MCF 10A (cell line): Measurements from ENCODE around the gene MVP. TPM values are rescaled to one million over a fixed set of nuclear protein-coding genes. Genes with fewer than 3 reads are reported as not detected.

Source experiments
- BruUV-seq: library from RNA; stranded (reverse); fragments of 400-500 nt; replicated peaks from 2 replicates; lab custom pipeline; 2021; lab: Mats Ljungman, UMichigan
- CTCF ChIA-PET: fragments of 300-600 bp; sonication (Branson Sonifier 250); formaldehyde crosslinking; extraction: SDS; loops from one replicate; lab custom pipeline; 2021; ENCODE audit warnings: antibody characterized with exemption, inconsistent platforms; lab: Yijun Ruan, JAX
- POLR2A ChIA-PET: fragments of 300-600, 350-650 bp; sonication (Branson Sonifier 250); formaldehyde crosslinking; extraction: SDS; loops from one replicate; lab custom pipeline; 2020; ENCODE audit warnings: antibody characterized with exemption, inconsistent platforms; lab: Yijun Ruan, JAX
- DNase-seq: peaks from one replicate; pipeline ENCODE4 v3.0.0-alpha.2; 2018; ENCODE audit not compliant: unreplicated experiment
- H3K27ac Mint-ChIP-seq: one replicate; pipeline ENCODE4 v1.8.0; 2022; ENCODE audit warnings: mild to moderate bottlenecking, low read depth, mixed read lengths; ENCODE audit not compliant: unreplicated experiment
- H3K27me3 Mint-ChIP-seq: one replicate; pipeline ENCODE4 v1.8.0; 2022; ENCODE audit warnings: mixed read lengths; ENCODE audit not compliant: insufficient read depth, unreplicated experiment
- H3K36me3 Mint-ChIP-seq: one replicate; pipeline ENCODE4 v1.8.0; 2022; ENCODE audit warnings: mild to moderate bottlenecking, moderate library complexity, mixed read lengths; ENCODE audit not compliant: insufficient read depth, unreplicated experiment
- H3K4me1 Mint-ChIP-seq: one replicate; pipeline ENCODE4 v1.8.0; 2022; ENCODE audit warnings: mixed read lengths; ENCODE audit not compliant: insufficient read depth, unreplicated experiment
- H3K4me3 Mint-ChIP-seq: one replicate; pipeline ENCODE4 v1.8.0; 2022; ENCODE audit warnings: mild to moderate bottlenecking, moderate library complexity, mixed read lengths; ENCODE audit not compliant: unreplicated experiment
- H3K9me3 Mint-ChIP-seq: one replicate; pipeline ENCODE4 v1.8.0; 2022; ENCODE audit warnings: mixed read lengths; ENCODE audit not compliant: unreplicated experiment
- intact Hi-C: fragments of 100-400 bp; cut with micrococcal nuclease; formaldehyde crosslinking; loops from 2 replicates; pipeline ENCODE4 v1.14.1; 2022
- total RNA-seq: library from RNA; stranded (reverse); gene quantifications from 2 replicates; pipeline ENCODE4 v1.2.3, GENCODE V29; 2022
- TF ChIP-seq, protein P1 (sequence below): fragments of 200-600 bp; IDR thresholded peaks from one replicate; pipeline ENCODE4 v1.8.0; 2022; ENCODE audit warnings: antibody characterized with exemption, mild to moderate bottlenecking; ENCODE audit not compliant: unreplicated experiment

Gene MVP
- total RNA-seq, 1 experiment from 2014 or later: 56.5 TPM

DNA sequence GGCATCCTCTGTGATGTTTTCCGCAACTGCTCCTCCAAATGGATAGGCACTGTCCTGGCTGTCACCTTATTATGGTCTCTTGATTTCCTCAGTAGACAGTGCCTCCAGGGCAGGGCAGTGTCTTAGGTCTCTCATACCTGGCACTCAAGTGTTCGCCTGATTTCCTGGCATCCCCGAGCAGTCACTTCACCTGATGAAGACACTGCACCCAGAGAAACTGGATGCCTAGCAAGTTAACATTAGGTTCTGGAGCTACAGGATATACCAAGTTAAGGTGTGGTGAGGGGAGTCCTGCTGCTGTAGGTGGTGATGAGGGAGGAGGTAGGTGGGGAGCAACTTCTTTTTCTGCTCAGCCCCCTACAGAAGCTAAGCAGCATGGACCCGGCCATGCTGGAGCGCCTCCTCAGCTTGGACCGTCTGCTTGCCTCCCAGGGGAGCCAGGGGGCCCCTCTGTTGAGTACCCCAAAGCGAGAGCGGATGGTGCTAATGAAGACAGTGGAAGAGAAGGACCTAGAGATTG is 17.8 kb upstream of the MVP start:
- ChIA-PET POLR2A (interaction anchor here (0.9 to 6.7 kb wide), 3 partner anchors 9 to 14 kb away, joined by 4 to 94 read pairs (median 30); partner anchors contain the start of genes KIF22, PAGR1 and PRRT2), CTCF (interaction anchor here (0.7 to 1.4 kb wide), 3 partner anchors 15 to 102 kb away, joined by 3 to 4 read pairs (median 4); no protein-coding TSS in a partner anchor)
- intact Hi-C loops: no loop called here
- H3K4me1 Mint-ChIP-seq: peaks cover 17% of the 10 kb centered on the region
- BruUV-seq: no TSS peak
- H3K27ac Mint-ChIP-seq: peak overlapping the region; percentile 46
- no peaks in the 10 kb centered on the region for H3K27me3 Mint-ChIP-seq
- no peak overlapping the region for H3K4me3 Mint-ChIP-seq
- no peaks in the 10 kb centered on the region for H3K9me3 Mint-ChIP-seq
- no peak for DNase-seq
- TF ChIP-seq, protein P1, sequence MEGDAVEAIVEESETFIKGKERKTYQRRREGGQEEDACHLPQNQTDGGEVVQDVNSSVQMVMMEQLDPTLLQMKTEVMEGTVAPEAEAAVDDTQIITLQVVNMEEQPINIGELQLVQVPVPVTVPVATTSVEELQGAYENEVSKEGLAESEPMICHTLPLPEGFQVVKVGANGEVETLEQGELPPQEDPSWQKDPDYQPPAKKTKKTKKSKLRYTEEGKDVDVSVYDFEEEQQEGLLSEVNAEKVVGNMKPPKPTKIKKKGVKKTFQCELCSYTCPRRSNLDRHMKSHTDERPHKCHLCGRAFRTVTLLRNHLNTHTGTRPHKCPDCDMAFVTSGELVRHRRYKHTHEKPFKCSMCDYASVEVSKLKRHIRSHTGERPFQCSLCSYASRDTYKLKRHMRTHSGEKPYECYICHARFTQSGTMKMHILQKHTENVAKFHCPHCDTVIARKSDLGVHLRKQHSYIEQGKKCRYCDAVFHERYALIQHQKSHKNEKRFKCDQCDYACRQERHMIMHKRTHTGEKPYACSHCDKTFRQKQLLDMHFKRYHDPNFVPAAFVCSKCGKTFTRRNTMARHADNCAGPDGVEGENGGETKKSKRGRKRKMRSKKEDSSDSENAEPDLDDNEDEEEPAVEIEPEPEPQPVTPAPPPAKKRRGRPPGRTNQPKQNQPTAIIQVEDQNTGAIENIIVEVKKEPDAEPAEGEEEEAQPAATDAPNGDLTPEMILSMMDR: no peak
- H3K36me3 Mint-ChIP-seq: peaks cover 29% of the 10 kb centered on the region

DNA sequence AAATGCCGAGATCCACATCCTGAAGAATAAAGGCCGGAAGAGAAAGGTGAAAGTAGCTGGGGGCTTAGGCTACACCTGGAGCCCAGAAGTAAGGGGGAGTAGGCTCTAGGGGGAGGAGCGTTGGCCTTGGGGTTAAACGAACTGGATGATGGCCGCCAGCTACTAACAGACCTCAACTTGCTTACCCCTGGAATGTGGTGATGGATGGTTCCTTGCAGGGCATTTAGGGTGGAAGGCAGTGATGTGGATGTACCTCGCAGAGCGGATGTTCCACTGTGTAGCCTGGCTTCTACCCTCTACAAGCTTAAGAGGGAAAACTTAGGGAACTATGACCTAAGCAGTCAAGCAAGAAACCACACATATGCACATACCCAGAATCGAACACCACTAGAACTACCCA is 16.2 kb upstream of the MVP start:
- H3K4me1 Mint-ChIP-seq: peaks cover 26% of the 10 kb centered on the region
- H3K36me3 Mint-ChIP-seq: peaks cover 38% of the 10 kb centered on the region
- TF ChIP-seq, protein P1: no peak
- ChIA-PET POLR2A (interaction anchor here (0.6 to 6.7 kb wide), 18 partner anchors 10 to 263 kb away, joined by 3 to 94 read pairs (median 4); partner anchors contain the start of genes ALDOA, CDIPT, HIRIP3 and KIF22), CTCF (interaction anchor here (0.9 to 1.9 kb wide), 9 partner anchors 8 to 859 kb away, joined by 3 to 8 read pairs (median 4); partner anchors contain the start of genes KIF22, MVP and PAGR1)
- DNase-seq: no peak
- H3K9me3 Mint-ChIP-seq: no peaks in the 10 kb centered on the region
- no TSS peak for BruUV-seq
- H3K4me3 Mint-ChIP-seq: peak overlapping the region; percentile 92
- no peaks in the 10 kb centered on the region for H3K27me3 Mint-ChIP-seq
- intact Hi-C loops: no loop called here
- peak overlapping the region; percentile 98 for H3K27ac Mint-ChIP-seq

DNA sequence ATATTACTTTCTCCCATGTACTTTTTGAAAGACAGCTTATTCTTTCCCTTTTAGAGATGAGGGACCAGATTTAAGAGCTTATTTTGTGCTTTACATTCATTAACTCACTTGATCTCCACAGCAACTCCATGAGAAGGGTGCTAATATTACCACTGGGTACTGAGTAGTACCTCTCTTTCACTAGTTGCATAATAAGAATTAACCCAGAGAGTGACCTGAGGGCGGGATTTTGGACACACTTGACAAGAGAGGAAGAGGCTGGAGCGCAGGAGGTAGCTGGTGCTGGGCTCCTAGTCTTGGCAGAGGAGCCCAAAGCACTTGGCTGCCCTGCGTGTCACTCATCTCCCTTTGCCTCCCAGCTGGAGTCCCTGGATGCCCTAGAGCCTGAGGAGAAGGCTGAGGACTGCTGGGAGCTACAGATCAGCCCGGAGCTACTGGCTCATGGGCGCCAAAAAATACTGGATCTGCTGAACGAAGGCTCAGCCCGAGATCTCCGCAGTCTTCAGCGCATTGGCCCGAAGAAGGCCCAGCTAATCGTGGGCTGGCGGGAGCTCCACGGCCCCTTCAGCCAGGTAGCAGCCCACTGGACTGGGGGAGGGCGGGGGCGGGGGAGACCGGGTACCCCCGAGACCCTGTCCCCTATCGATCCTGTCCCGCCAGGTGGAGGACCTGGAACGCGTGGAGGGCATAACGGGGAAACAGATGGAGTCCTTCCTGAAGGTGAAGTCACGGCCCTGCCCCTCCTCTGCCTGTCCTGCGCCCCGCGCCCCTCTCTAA is 15.6 kb upstream of the MVP start:
- TSS peak; percentile 73 for BruUV-seq

More for the DNA sequence above, 15.6 kb upstream of the MVP start:
- TF ChIP-seq, protein P1: no peak
- peak; percentile 64 for DNase-seq
- POLR2A ChIA-PET: interaction anchor here (0.5 to 6.7 kb wide), 20 partner anchors 10 to 829 kb away, joined by 3 to 94 read pairs (median 4); partner anchors contain the start of genes ALDOA, CDIPT, HIRIP3 and KCTD13
- H3K27me3 Mint-ChIP-seq: no peaks in the 10 kb centered on the region
- peak overlapping the region; percentile 92 for H3K4me3 Mint-ChIP-seq
- peaks cover 26% of the 10 kb centered on the region for H3K4me1 Mint-ChIP-seq
- intact Hi-C loops: loop anchor here (1.0 to 5.0 kb wide), 2 partner anchors 14 to 218 kb away; partner anchors contain the start of genes C16orf92 and KIF22
- no peaks in the 10 kb centered on the region for H3K9me3 Mint-ChIP-seq
- peak overlapping the region; percentile 98 for H3K27ac Mint-ChIP-seq
- CTCF ChIA-PET: interaction anchor here (0.9 to 1.9 kb wide), 8 partner anchors 9 to 44 kb away, joined by 3 to 8 read pairs (median 4); partner anchors contain the start of genes KIF22, MVP and PAGR1
- H3K36me3 Mint-ChIP-seq: peaks cover 40% of the 10 kb centered on the region
